ENCODE measurements around the gene ADAMTS17.

GRCh38 chr15:100052716-100053473 is 288.9 kb downstream of the ADAMTS17 start:
- TF ChIP-seq MLX (CRISPR knock-in tag; IDR thresholded peaks at IDR 0.05): no peak
- TF ChIP-seq, protein P1, sequence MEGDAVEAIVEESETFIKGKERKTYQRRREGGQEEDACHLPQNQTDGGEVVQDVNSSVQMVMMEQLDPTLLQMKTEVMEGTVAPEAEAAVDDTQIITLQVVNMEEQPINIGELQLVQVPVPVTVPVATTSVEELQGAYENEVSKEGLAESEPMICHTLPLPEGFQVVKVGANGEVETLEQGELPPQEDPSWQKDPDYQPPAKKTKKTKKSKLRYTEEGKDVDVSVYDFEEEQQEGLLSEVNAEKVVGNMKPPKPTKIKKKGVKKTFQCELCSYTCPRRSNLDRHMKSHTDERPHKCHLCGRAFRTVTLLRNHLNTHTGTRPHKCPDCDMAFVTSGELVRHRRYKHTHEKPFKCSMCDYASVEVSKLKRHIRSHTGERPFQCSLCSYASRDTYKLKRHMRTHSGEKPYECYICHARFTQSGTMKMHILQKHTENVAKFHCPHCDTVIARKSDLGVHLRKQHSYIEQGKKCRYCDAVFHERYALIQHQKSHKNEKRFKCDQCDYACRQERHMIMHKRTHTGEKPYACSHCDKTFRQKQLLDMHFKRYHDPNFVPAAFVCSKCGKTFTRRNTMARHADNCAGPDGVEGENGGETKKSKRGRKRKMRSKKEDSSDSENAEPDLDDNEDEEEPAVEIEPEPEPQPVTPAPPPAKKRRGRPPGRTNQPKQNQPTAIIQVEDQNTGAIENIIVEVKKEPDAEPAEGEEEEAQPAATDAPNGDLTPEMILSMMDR (IDR thresholded peaks at IDR 0.05): no peak
- TF ChIP-seq TP53 (CRISPR knock-in tag; IDR thresholded peaks at IDR 0.05): no peak
- no peak for TF ChIP-seq USF1 (CRISPR knock-in tag; IDR thresholded peaks at IDR 0.05)
- no peak for TF ChIP-seq ATF1 (CRISPR knock-in tag; IDR thresholded peaks at IDR 0.05)
- TF ChIP-seq CREB1 (CRISPR knock-in tag; IDR thresholded peaks at IDR 0.05): no peak
- TF ChIP-seq, protein P2, sequence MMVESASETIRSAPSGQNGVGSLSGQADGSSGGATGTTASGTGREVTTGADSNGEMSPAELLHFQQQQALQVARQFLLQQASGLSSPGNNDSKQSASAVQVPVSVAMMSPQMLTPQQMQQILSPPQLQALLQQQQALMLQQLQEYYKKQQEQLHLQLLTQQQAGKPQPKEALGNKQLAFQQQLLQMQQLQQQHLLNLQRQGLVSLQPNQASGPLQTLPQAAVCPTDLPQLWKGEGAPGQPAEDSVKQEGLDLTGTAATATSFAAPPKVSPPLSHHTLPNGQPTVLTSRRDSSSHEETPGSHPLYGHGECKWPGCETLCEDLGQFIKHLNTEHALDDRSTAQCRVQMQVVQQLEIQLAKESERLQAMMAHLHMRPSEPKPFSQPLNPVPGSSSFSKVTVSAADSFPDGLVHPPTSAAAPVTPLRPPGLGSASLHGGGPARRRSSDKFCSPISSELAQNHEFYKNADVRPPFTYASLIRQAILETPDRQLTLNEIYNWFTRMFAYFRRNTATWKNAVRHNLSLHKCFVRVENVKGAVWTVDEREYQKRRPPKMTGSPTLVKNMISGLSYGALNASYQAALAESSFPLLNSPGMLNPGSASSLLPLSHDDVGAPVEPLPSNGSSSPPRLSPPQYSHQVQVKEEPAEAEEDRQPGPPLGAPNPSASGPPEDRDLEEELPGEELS (CRISPR knock-in tag; IDR thresholded peaks at IDR 0.05): no peak
- TF ChIP-seq, protein P3, sequence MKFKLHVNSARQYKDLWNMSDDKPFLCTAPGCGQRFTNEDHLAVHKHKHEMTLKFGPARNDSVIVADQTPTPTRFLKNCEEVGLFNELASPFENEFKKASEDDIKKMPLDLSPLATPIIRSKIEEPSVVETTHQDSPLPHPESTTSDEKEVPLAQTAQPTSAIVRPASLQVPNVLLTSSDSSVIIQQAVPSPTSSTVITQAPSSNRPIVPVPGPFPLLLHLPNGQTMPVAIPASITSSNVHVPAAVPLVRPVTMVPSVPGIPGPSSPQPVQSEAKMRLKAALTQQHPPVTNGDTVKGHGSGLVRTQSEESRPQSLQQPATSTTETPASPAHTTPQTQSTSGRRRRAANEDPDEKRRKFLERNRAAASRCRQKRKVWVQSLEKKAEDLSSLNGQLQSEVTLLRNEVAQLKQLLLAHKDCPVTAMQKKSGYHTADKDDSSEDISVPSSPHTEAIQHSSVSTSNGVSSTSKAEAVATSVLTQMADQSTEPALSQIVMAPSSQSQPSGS (CRISPR knock-in tag; IDR thresholded peaks at IDR 0.05; ENCODE audit: borderline replicate concordance, low read depth): no peak
- TF ChIP-seq IRF2 (CRISPR knock-in tag; IDR thresholded peaks at IDR 0.05; ENCODE audit: borderline replicate concordance, low read depth): no peak
- TF ChIP-seq ZBTB21 (CRISPR knock-in tag; IDR thresholded peaks at IDR 0.05; ENCODE audit: borderline replicate concordance): no peak
- TF ChIP-seq, protein P4, sequence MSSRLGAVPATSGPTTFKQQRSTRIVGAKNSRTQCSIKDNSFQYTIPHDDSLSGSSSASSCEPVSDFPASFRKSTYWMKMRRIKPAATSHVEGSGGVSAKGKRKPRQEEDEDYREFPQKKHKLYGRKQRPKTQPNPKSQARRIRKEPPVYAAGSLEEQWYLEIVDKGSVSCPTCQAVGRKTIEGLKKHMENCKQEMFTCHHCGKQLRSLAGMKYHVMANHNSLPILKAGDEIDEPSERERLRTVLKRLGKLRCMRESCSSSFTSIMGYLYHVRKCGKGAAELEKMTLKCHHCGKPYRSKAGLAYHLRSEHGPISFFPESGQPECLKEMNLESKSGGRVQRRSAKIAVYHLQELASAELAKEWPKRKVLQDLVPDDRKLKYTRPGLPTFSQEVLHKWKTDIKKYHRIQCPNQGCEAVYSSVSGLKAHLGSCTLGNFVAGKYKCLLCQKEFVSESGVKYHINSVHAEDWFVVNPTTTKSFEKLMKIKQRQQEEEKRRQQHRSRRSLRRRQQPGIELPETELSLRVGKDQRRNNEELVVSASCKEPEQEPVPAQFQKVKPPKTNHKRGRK (CRISPR knock-in tag; IDR thresholded peaks at IDR 0.05; ENCODE audit: borderline replicate concordance): no peak
- TF ChIP-seq NR2C2 (CRISPR knock-in tag; IDR thresholded peaks at IDR 0.05): no peak
- no peak for TF ChIP-seq NFYB (CRISPR knock-in tag; conservative IDR thresholded peaks at IDR 0.05; ENCODE audit: low read depth)
